GM19463 (cell line): ENCODE results near the gene AMPD2.

Experiments used
- ATAC-seq: cut with Tn5 transposase; IDR thresholded peaks from one replicate; pipeline ENCODE4 v1.9.1; 2021; ENCODE audit warnings: mild to moderate bottlenecking, moderate library complexity; ENCODE audit not compliant: unreplicated experiment

The AMPD2 gene

GRCh38 chr1:109630081-109630897 is 10.7 kb downstream of the AMPD2 start:
- ATAC-seq = no peak

- no peak for ATAC-seq
Observed at GRCh38 chr1:109630898-109631512, 11.4 kb downstream of the AMPD2 start.

- no peak for ATAC-seq
Observed at GRCh38 chr1:109631513-109632505, 12.2 kb downstream of the AMPD2 start.

GRCh38 chr1:109632671-109633346 is 13.2 kb downstream of the AMPD2 start:
- ATAC-seq = no peak

- no peak for ATAC-seq
Observed at GRCh38 chr1:109634292-109634691, 14.7 kb downstream of the AMPD2 start.

- no peak for ATAC-seq
Observed at GRCh38 chr1:109634771-109635750, 15.4 kb downstream of the AMPD2 start.

GRCh38 chr1:109635862-109636200 is 16.2 kb downstream of the AMPD2 start:
- no peak for ATAC-seq

- no peak for ATAC-seq
Observed at GRCh38 chr1:109636201-109636952, 16.7 kb downstream of the AMPD2 start.

GRCh38 chr1:109637446-109637845 is 17.8 kb downstream of the AMPD2 start:
- no peak for ATAC-seq

- ATAC-seq = no peak
Observed at GRCh38 chr1:109639063-109639840, 19.6 kb downstream of the AMPD2 start.

GRCh38 chr1:109639841-109640184 is 20.2 kb downstream of the AMPD2 start:
- no peak for ATAC-seq

GRCh38 chr1:109640285-109640865 is 20.7 kb downstream of the AMPD2 start:
- ATAC-seq = no peak

- no peak for ATAC-seq
Observed at GRCh38 chr1:109641078-109641740, 21.6 kb downstream of the AMPD2 start.

- ATAC-seq = no peak
Observed at GRCh38 chr1:109641861-109642260, 22.2 kb downstream of the AMPD2 start.

GRCh38 chr1:109642626-109643025 is 23.0 kb downstream of the AMPD2 start:
- no peak for ATAC-seq

GRCh38 chr1:109643385-109644230 is 24.0 kb downstream of the AMPD2 start:
- ATAC-seq = peak; percentile 91
